Retina (tissue), 1 donor: ENCODE data around the gene TFPI2.

Source experiments
- DNase-seq: peaks from one replicate; pipeline ENCODE4 v3.0.0-alpha.2; 2016

TFPI2 gene

GRCh38 chr7:93902777-93903423 lies 12.3 kb upstream of the TFPI2 start:
- DNase-seq = no peak

- DNase-seq = no peak
Measured at GRCh38 chr7:93897680-93898079, 7.1 kb upstream of the TFPI2 start.

GRCh38 chr7:93895859-93896600 lies 5.5 kb upstream of the TFPI2 start:
- DNase-seq = no peak

GRCh38 chr7:93894966-93895640 lies 4.5 kb upstream of the TFPI2 start:
- no peak for DNase-seq

- no peak for DNase-seq
Measured at GRCh38 chr7:93894426-93894825, 3.9 kb upstream of the TFPI2 start.

GRCh38 chr7:93890041-93890463 lies 501 bp downstream of the TFPI2 start:
- DNase-seq = peak; percentile 75

GRCh38 chr7:93889261-93889660 lies 1.3 kb downstream of the TFPI2 start:
- DNase-seq = no peak

GRCh38 chr7:93884541-93884940 lies 6.0 kb downstream of the TFPI2 start:
- no peak for DNase-seq

- no peak for DNase-seq
Measured at GRCh38 chr7:93883917-93884345, 6.6 kb downstream of the TFPI2 start.

- DNase-seq = no peak
Measured at GRCh38 chr7:93883078-93883916, 7.3 kb downstream of the TFPI2 start.

GRCh38 chr7:93882468-93882867 lies 8.1 kb downstream of the TFPI2 start:
- DNase-seq = no peak

GRCh38 chr7:93879356-93879755 lies 11.2 kb downstream of the TFPI2 start:
- no peak for DNase-seq

GRCh38 chr7:93877742-93878141 lies 12.8 kb downstream of the TFPI2 start:
- DNase-seq = no peak

- no peak for DNase-seq
Measured at GRCh38 chr7:93873998-93874574, 16.5 kb downstream of the TFPI2 start.

GRCh38 chr7:93866886-93867285 lies 23.7 kb downstream of the TFPI2 start:
- DNase-seq = no peak

GRCh38 chr7:93862651-93863050 lies 27.9 kb downstream of the TFPI2 start:
- DNase-seq = no peak

- DNase-seq = no peak
Measured at GRCh38 chr7:93861325-93861949, 29.1 kb downstream of the TFPI2 start.

GRCh38 chr7:93860261-93860660 lies 30.3 kb downstream of the TFPI2 start:
- no peak for DNase-seq

GRCh38 chr7:93858857-93859256 lies 31.7 kb downstream of the TFPI2 start:
- no peak for DNase-seq

GRCh38 chr7:93856323-93856722 lies 34.2 kb downstream of the TFPI2 start:
- DNase-seq = no peak

GRCh38 chr7:93855797-93856196 lies 34.8 kb downstream of the TFPI2 start:
- no peak for DNase-seq

- DNase-seq = no peak
Measured at GRCh38 chr7:93854480-93854879, 36.1 kb downstream of the TFPI2 start.
